ENCODE results near the gene MIS18A.

The MIS18A gene

DNA sequence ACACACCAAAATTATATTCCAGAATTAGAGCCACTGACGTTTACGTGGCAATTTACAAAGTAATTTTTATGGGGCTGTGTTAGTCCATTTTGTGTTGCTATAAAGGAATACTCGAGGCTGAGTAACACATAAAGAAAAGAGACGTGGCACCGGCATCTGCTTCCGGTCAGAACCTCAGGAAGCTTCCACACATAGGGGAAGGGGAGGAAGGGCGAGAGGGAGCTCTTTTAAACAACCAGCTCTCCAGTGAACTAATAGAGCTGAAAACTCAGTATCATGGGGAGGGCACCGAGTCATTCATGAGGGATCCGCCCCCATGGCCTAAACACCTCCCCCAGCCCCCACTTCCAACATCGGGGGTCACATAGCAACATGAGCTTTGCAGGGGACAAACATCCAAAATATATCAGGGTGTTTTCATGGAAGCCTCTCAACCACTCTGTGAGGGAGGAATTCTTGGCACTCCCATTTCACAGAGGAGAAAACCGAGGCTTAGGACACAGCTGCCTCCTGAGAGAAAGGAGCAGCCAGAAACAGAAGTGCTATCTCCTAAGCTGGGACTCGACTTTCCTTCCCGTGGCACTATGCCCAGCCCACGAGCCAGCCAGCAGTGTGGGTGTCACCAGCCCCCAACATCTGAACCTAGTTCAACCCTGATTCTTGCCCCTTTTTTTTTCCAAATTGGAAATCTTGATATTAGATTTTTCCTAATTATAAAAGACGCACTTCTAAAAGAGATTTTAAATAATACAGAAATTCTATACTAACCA, 29.2 kb downstream of the MIS18A start:
- DNase-seq = no peak

DNA sequence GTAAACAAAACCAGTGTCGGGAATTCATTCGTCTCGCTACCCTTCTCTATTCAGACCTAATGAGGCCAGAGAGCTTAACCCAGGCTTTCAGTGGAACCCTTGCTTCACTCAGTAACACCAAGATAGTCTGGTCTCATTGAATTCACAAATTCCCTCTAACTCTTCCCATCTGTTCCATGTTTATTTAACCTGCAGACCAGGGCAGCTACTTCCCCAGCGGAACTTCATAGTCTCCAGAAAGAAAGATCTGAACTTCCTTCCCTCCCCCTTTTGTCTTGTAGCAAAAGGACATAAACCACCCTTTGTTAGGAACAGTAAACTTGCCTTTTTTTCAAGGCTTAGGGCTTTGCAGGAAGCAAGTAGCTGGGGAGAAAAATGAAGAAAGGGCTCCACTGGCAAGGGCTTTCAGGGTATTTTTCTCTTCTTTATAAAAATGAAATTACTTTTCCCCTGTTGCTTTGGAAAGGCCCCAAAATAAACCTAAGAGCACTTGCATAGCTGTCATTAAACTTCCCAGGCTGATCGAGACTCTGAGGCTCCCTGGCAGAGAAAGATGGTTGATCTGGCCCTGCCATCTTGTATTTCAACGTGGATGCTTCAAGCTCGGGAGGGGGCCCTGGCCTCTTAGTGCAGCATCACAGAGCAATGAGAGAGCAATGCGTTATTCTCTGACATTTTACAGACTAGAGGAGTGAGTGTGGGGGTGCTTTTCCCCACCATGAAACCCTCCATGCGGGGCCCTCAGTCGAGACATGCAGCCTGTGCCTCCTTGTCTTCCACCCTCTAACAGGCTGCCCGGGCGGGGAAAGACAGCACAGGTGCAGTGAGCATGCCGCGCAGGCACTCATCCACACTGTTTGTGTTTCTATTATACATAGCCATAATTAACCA, 30.0 kb downstream of the MIS18A start:
- no peak for DNase-seq

DNA sequence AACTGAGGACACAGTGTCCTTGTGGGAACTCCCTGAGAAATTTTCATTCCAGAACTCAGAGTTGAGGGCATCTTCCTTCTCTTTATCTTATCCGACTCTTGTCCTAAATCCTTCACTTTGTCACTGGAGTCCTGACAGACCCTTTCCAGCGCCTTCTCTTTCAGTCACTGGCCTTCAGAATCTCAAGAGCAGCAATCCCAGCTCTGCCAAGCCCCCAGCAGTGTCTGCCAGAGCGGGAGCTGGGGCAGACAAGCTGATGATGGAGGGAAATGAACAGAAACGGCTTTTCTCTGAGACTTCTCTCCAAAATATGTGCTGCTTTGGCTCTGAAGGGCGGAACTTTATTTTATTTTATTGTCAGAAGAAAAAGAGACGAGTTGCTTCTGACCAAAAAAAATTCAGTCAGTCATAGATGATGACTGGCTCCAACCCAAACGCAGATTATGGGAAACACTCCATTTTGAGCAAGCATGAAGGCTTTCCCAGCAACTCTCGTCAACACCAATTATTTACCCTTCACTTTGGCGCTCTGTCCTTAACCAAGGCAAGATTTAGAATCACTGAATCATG, 32.2 kb downstream of the MIS18A start:
- DNase-seq = no peak

DNA sequence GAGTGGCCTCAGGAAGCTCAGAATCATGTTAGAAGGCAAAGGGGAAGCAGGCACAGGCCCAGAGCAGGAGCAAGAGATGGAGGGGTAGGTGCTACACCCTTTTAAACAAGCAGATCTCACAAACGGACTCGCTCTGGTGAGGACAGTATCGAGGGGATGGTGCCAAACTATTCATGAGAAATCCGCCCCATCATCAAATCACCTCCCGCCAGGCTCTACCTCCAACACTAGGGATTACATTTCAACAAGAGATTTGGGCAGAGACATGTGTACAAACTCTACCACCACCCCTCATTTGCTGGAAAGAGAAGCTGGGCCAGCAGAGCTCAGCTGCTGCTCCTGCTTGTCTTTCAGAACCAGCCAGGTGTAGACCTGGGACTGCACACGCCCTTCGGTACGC, 32.9 kb downstream of the MIS18A start:
- DNase-seq = no peak

DNA sequence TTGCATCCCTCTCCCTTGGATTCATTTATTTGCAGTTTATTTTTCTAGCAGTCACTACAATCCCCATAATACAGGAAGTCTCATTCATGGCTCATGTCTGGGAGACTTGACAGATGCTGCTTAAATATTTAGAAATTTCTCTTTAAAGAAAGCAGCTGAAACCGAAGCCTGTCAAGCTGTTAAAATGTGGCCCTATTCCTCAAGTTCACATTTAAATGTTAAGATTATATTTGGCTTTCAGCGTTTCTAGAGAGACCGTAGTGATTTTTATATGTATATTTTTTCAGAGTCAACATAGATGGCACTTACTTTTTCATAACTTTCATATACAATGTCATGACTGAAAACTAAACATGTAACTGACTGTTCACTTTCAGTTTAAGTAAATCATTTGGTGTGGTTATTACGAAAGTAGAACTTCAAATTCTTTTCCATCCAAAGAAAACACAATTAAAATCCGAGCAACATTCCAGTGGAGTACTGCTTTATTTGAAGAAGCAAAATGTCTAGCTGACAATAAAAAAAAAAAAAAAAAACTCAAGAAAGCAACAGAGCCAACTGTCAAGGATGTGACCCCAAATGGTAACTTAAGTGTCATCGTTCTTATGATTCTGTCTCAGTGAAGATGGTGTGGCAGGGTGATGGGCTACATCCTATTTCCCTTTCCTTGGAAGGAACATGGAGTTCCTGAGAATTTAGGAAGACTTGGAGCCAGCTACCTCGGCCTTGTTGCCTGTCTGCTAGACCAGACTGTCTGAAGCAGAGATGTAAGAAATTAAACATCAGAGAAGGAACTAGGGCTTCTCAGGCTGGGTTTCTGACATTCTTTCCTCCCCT, 37.8 kb downstream of the MIS18A start:
- DNase-seq = no peak

DNA sequence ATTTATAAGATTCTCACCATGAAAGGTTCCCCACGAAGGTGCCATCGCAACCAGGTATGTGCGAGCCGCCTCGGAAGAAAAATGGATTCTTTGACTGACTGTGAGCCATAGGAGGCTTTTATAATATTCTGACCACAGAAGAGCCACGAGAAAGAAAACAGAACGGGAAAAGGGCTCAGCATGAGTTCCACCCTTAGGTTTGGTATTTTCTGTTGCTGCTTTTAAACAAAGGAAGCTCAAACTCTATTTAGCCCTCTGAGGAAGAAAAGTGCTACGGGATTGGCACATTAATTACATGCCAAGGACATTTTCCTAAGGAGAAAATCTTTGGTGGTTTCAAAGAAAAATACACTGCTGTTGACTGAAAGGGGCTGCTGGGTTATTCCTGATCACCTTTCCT, 39.3 kb downstream of the MIS18A start:
- no peak for DNase-seq

DNA sequence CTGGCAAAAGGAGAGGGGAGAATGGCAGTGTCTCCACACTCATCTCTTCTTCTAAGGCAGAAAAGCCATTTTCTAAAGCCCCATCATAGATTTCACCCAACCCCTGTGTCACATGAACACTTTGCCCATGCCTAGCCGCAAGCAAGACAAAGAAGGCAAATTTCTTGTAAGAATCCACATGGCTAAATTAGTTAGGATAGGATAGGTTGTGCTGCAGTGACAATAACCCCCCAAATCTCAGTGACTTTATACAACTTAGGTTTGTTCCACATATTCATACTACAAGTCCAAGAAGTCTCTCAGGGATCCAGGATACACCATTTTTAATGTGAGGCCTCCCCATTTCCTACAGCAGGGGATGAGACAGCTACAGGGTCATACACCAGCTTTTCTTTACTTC, 40.8 kb downstream of the MIS18A start:
- DNase-seq = no peak

DNA sequence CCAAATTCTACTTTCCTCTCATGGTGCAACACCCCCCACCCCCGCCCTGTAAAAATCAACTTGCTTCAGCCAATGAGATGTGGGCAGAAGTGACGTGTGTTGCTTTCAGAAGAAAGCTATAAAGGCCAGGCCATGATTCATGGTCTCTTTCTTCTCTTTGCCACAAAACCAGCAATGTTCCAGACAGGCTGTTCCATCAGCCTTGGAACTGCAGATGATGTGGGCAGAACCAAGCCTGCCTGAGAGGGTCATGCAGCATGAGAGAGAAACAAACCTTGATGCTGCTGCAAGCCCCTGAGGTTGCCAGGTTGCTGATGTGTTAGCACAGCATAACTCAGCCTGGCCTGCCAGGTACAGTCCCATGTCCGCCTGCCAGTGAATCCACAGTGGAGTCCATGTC, 41.8 kb downstream of the MIS18A start:
- DNase-seq = no peak

DNA sequence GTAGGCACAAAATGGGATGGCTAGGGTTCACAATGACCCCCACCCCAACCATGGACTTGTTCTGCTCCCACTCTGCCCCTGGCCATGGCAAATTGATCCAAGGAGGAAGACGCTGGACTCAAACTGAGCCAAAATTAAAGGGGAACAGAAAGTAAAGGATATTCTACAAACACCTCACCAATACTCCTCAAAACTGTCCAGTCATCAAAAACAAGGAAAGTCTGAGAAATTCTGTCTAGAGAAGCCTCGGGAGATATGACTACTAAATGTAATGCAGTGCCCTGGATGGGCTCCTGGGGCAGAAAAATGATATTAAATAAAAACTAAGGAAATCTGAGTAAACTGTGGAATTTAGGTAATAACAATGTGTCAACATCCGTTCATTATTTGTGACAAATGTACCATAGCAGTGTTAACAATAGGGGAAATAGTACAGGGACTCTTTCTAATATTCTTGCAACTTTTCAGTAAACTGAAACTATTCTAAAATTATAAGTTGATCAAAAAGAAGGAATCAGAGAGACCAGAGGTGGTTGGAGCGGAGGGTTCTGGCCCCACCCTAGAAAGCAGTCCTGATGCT, 45.0 kb downstream of the MIS18A start:
- DNase-seq = no peak

DNA sequence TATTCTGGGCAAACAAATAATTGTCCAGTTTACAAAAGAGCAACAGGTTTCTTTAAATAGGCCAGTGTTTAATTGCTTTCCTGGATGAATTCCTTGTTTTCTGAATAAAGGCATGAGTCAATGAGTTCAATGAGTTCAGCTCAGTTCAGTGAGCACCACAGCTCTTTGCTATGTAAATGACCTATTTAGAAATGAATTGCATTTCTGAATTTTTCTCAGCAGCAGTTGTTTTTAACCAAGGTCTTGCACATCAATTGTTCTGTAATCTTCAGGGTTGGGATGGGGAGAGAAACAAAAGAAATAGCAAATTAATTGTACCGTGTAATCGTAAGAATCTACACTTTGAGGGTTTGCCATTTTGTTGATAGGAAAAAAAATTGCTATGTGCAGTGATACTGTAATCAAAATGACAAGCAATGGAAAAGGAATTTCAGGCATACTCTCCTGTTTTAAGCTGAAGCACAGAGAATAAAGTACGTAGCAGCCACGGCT, 45.7 kb downstream of the MIS18A start:
- no peak for DNase-seq

DNA sequence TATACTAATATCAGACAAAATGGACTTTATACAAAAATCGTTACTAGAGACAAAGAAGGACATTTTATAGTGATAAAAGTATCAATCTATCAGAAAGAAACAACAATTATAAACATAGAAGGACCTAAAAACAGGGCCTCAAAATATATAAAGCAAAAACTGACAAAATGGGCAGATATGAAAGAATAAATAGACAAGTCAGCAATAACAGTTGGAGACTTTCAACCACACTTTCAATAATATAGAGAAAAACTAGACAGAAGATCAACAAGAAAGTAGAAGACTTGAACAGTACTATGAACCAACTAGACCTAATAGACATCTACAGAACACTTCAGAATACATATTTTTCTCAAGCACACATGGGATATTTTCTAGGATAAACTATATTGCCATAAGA, 52.4 kb downstream of the MIS18A start:
- no peak for DNase-seq
